Neural progenitor cell (in vitro differentiated cells): ENCODE data around the gene PPFIA2. TPM values are rescaled to one million over a fixed set of nuclear protein-coding genes. Genes with fewer than 3 reads are reported as not detected.

Experiments used
- DNase-seq: peaks from one replicate; pipeline ENCODE4 v3.0.0-alpha.2; 2016; ENCODE audit warnings: low spot score
- H2AFZ ChIP-seq: fragments of 200-600 bp; sonication (generic); replicated peaks from 2 replicates; pipeline ENCODE4 v1.6.1; 2016; ENCODE audit warnings: antibody characterized with exemption
- H3F3A ChIP-seq: fragments of 200-600 bp; sonication (generic); 2 replicates; pipeline ENCODE4 v1.6.1; 2016; ENCODE audit warnings: antibody characterized with exemption, low read depth
- H3K27ac ChIP-seq: fragments of 200-600 bp; sonication (generic); 2 replicates; pipeline ENCODE4 v1.5.1; 2016; ENCODE audit warnings: mild to moderate bottlenecking
- H3K27me3 ChIP-seq: fragments of 200-600 bp; sonication (generic); 2 replicates; pipeline ENCODE4 v1.6.1; 2016; ENCODE audit warnings: mild to moderate bottlenecking, moderate library complexity
- H3K36me3 ChIP-seq: fragments of 200-600 bp; sonication (generic); 2 replicates; pipeline ENCODE4 v1.5.1; 2016
- H3K4me1 ChIP-seq: fragments of 200-600 bp; sonication (generic); 2 replicates; pipeline ENCODE4 v1.6.1; 2016; ENCODE audit warnings: mixed run types
- H3K4me2 ChIP-seq: fragments of 200-600 bp; sonication (generic); 2 replicates; pipeline ENCODE4 v1.6.1; 2016
- H3K4me3 ChIP-seq: fragments of 200-600 bp; sonication (generic); 2 replicates; pipeline ENCODE4 v1.5.1; 2016
- H3K79me2 ChIP-seq: fragments of 200-600 bp; sonication (generic); 2 replicates; pipeline ENCODE4 v1.6.1; 2016; ENCODE audit warnings: low read depth
- H3K9ac ChIP-seq: fragments of 200-600 bp; sonication (generic); 2 replicates; pipeline ENCODE4 v1.6.1; 2016
- H3K9me3 ChIP-seq: fragments of 200-600 bp; sonication (generic); 2 replicates; pipeline ENCODE4 v1.5.1; 2016; ENCODE audit warnings: low read depth
- H4K20me1 ChIP-seq: fragments of 200-600 bp; sonication (generic); 2 replicates; pipeline ENCODE4 v1.6.1; 2016; ENCODE audit warnings: low read depth
- H3K27ac Mint-ChIP-seq: 3 replicates; pipeline ENCODE4 v1.8.0; 2021; ENCODE audit warnings: mixed read lengths
- H3K27me3 Mint-ChIP-seq: 2 replicates; pipeline ENCODE4 v1.8.0; 2022; ENCODE audit warnings: low read depth, mild to moderate bottlenecking, inconsistent platforms, moderate library complexity, mixed read lengths; ENCODE audit not compliant: insufficient read depth
- H3K36me3 Mint-ChIP-seq: 3 replicates; pipeline ENCODE4 v1.8.0; 2021; ENCODE audit warnings: mixed read lengths
- H3K4me1 Mint-ChIP-seq: 3 replicates; pipeline ENCODE4 v1.8.0; 2021; ENCODE audit warnings: mixed read lengths
- H3K4me3 Mint-ChIP-seq: 3 replicates; pipeline ENCODE4 v1.8.0; 2021; ENCODE audit warnings: mild to moderate bottlenecking, moderate library complexity, mixed read lengths
- H3K9me3 Mint-ChIP-seq: 3 replicates; pipeline ENCODE4 v1.8.0; 2020; ENCODE audit warnings: mixed read lengths
- EZH2 ChIP-seq: fragments of 200-600 bp; sonication (generic); IDR thresholded peaks from 2 replicates; pipeline ENCODE4 v1.6.1; 2017; ENCODE audit warnings: antibody characterized with exemption, mild to moderate bottlenecking, moderate library complexity
- EZH2phosphoT487 ChIP-seq: fragments of 200-600 bp; sonication (generic); IDR thresholded peaks from 2 replicates; pipeline ENCODE4 v1.6.1; 2017; ENCODE audit warnings: antibody characterized with exemption
- total RNA-seq: library from RNA; depleted of rRNA; stranded (reverse); fragments of >200 nt; gene quantifications from 2 replicates; pipeline ENCODE4 v1.2.3, GENCODE V29; 2015; ENCODE audit warnings: low replicate concordance
- TF ChIP-seq, protein P1 (sequence below): fragments of 200-600 bp; sonication (generic); IDR thresholded peaks from 2 replicates; pipeline ENCODE4 v1.5.1; 2017; ENCODE audit warnings: antibody characterized with exemption, mild to moderate bottlenecking

PPFIA2 gene
- total RNA-seq, 1 donor from 2014 or later = 1.4 TPM

DNA sequence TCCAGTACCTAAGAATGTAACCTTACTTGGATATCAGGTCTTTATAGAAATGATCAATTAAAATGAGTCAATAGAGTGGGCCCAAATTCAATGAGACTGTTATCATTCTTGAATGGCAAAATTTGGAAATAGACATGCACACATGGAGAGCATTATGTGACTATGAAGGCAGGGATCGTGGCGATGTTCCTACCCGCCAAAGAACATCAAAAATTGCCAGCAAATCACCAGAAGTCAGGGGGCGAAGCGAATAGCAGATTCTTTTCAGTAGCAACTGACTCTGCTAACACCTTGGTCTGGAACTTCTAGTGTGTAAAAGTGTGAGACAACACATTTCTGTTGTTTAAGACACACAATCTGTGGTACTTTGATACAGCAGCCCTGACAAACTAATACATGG is 488.8 kb downstream of the PPFIA2 start:
- no peaks in the 10 kb centered on the region for H3K36me3 Mint-ChIP-seq
- DNase-seq = no peak
- no peak overlapping the region for H3K27ac ChIP-seq

DNA sequence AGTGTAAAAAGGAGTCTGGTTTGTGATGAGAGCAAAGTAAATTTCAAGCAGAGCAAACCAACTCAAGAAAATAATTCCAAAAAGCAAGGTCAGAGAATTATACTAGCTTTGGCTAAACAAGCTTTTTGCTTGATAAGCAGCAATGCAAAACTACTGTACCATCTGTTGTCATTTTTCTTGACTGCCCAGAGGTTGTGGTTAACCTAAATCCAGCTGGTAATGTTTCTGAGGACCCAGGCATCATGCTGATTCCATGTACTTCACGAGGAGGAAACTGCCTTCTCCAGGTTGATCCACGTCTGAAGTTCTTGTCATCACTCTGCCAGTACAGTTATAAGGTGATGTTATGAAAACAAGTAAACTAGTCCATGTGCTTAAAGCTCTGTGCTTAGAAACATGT is 496.1 kb downstream of the PPFIA2 start:
- no peaks in the 10 kb centered on the region for H3K9me3 Mint-ChIP-seq
- Histone ChIP-seq H3K27ac (no peak overlapping the region), H3K4me2 (no peak overlapping the region), H4K20me1 (no peaks in the 10 kb centered on the region), H3K9me3 (no peaks in the 10 kb centered on the region), H3K79me2 (no peaks in the 10 kb centered on the region), H3K4me1 (no peaks in the 10 kb centered on the region), H3K9ac (no peak overlapping the region), H3F3A (no peaks in the 10 kb centered on the region), H3K4me3 (no peak overlapping the region), H2AFZ (no peak overlapping the region), H3K36me3 (no peaks in the 10 kb centered on the region), H3K27me3 (no peaks in the 10 kb centered on the region)
- H3K27me3 Mint-ChIP-seq = no peaks in the 10 kb centered on the region
- no peaks in the 10 kb centered on the region for H3K4me1 Mint-ChIP-seq
- no peak for TF ChIP-seq EZH2
- TF ChIP-seq, protein P1, sequence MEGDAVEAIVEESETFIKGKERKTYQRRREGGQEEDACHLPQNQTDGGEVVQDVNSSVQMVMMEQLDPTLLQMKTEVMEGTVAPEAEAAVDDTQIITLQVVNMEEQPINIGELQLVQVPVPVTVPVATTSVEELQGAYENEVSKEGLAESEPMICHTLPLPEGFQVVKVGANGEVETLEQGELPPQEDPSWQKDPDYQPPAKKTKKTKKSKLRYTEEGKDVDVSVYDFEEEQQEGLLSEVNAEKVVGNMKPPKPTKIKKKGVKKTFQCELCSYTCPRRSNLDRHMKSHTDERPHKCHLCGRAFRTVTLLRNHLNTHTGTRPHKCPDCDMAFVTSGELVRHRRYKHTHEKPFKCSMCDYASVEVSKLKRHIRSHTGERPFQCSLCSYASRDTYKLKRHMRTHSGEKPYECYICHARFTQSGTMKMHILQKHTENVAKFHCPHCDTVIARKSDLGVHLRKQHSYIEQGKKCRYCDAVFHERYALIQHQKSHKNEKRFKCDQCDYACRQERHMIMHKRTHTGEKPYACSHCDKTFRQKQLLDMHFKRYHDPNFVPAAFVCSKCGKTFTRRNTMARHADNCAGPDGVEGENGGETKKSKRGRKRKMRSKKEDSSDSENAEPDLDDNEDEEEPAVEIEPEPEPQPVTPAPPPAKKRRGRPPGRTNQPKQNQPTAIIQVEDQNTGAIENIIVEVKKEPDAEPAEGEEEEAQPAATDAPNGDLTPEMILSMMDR = no peak
- TF ChIP-seq EZH2phosphoT487 = no peak
- DNase-seq = no peak
- H3K36me3 Mint-ChIP-seq = no peaks in the 10 kb centered on the region
- H3K27ac Mint-ChIP-seq = no peak overlapping the region
- no peak overlapping the region for H3K4me3 Mint-ChIP-seq

More for the DNA sequence above, 488.8 kb downstream of the PPFIA2 start:
- Histone ChIP-seq H3F3A (no peaks in the 10 kb centered on the region), H3K4me1 (no peaks in the 10 kb centered on the region), H2AFZ (no peak overlapping the region), H3K9ac (no peak overlapping the region), H4K20me1 (no peaks in the 10 kb centered on the region), H3K27me3 (no peaks in the 10 kb centered on the region), H3K4me2 (no peak overlapping the region), H3K36me3 (no peaks in the 10 kb centered on the region), H3K4me3 (no peak overlapping the region), H3K9me3 (no peaks in the 10 kb centered on the region), H3K79me2 (no peaks in the 10 kb centered on the region)
- H3K4me3 Mint-ChIP-seq = no peak overlapping the region
- no peak overlapping the region for H3K27ac Mint-ChIP-seq
- TF ChIP-seq EZH2phosphoT487 (no peak), EZH2 (no peak)
- TF ChIP-seq, protein P1 = no peak
- H3K9me3 Mint-ChIP-seq = no peaks in the 10 kb centered on the region
- H3K27me3 Mint-ChIP-seq = no peaks in the 10 kb centered on the region
- H3K4me1 Mint-ChIP-seq = no peaks in the 10 kb centered on the region

DNA sequence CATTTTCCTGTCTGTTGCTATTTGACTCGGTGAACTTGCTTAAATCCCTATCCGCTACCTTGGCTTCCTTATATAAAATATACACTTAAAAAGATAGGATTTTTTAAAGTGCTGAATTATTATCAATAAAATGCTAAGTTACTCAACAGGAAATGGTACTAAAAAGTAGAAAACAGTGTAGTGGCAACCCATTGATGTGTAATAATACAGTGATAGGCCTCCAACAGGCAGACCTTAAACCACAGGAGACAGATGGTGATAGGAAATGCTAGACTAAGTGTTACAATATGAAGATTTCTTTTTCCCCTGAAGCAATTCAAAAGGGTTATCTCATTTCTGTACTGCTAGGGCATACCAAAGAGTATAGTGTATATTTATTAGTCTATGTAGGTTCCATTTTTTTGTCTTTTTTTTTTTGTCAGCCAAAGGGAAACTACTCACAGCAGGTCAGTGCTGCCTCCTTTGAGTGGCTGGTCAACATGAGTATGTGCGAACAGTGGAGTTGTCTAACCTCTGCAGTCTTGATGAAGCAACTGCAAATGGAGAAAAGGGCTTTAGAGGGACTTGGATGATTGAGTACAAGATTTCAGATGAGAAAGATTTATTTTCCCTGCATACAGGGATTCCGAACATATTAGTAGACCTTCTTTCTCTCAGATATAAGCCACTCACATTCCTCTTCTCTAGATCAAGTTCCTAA is 497.5 kb downstream of the PPFIA2 start:
- no peak overlapping the region for H3K27ac ChIP-seq
- no peak overlapping the region for H3K4me3 Mint-ChIP-seq
- H3K27ac Mint-ChIP-seq = no peak overlapping the region
- H3K36me3 Mint-ChIP-seq = no peaks in the 10 kb centered on the region
- TF ChIP-seq, protein P1 = no peak
- no peak for TF ChIP-seq EZH2
- TF ChIP-seq EZH2phosphoT487 = no peak
- H3K36me3 ChIP-seq = no peaks in the 10 kb centered on the region
- no peaks in the 10 kb centered on the region for H3K9me3 Mint-ChIP-seq
- H3K4me1 ChIP-seq = no peaks in the 10 kb centered on the region
- H3K4me3 ChIP-seq = no peak overlapping the region
- H3K79me2 ChIP-seq = no peaks in the 10 kb centered on the region
- H3K27me3 Mint-ChIP-seq = no peaks in the 10 kb centered on the region
- H3K9me3 ChIP-seq = no peaks in the 10 kb centered on the region
- no peak for DNase-seq
- peaks cover 2% of the 10 kb centered on the region for H3K4me1 Mint-ChIP-seq
- H4K20me1 ChIP-seq = no peaks in the 10 kb centered on the region
- no peak overlapping the region for H3K9ac ChIP-seq
- H3K27me3 ChIP-seq = no peaks in the 10 kb centered on the region
- no peak overlapping the region for H2AFZ ChIP-seq
- H3F3A ChIP-seq = no peaks in the 10 kb centered on the region
- H3K4me2 ChIP-seq = no peak overlapping the region
